ENCODE measurements around the gene TBC1D9B. TPM values are rescaled to one million over a fixed set of nuclear protein-coding genes. Genes with fewer than 3 reads are reported as not detected.
A peak's percentile ranks its signal among the peaks of the same experiment; 100 is the strongest.

The TBC1D9B gene
- total RNA-seq, 2 donors from 2014 or later: 89.3 to 136 TPM

- H3K27ac ChIP-seq: no peak overlapping the region
- DNase-seq: no peak
- peaks cover 29% of the 10 kb centered on the region for H3K36me3 ChIP-seq
- H3K4me1 ChIP-seq: no peaks in the 10 kb centered on the region
- H3K9ac ChIP-seq (ENCODE audit: low read depth in 2 of 2, low read length in 2 of 2): no peak overlapping the region
- intact Hi-C loops (cut with DNase I): no loop called here
- H3K9me3 ChIP-seq: no peaks in the 10 kb centered on the region
- H3K27me3 ChIP-seq: no peaks in the 10 kb centered on the region
- TF ChIP-seq CTCF (IDR thresholded peaks at IDR 0.05): no peak
- no peak overlapping the region for H3K4me3 ChIP-seq
Measured at GRCh38 chr5:179870952-179871351, 36.7 kb downstream of the TBC1D9B start.

- peaks cover 29% of the 10 kb centered on the region for H3K36me3 ChIP-seq
- intact Hi-C loops (cut with DNase I): no loop called here
- H3K9me3 ChIP-seq: no peaks in the 10 kb centered on the region
- no peak for DNase-seq
- H3K4me1 ChIP-seq: no peaks in the 10 kb centered on the region
- TF ChIP-seq CTCF (IDR thresholded peaks at IDR 0.05): peak; percentile 30
- no peak overlapping the region for H3K27ac ChIP-seq
- H3K9ac ChIP-seq (ENCODE audit: low read depth in 2 of 2, low read length in 2 of 2): no peak overlapping the region
- no peak overlapping the region for H3K4me3 ChIP-seq
- no peaks in the 10 kb centered on the region for H3K27me3 ChIP-seq
Measured at GRCh38 chr5:179870403-179870903, 37.2 kb downstream of the TBC1D9B start.

- intact Hi-C loops (cut with DNase I): no loop called here
- DNase-seq: no peak
- no peaks in the 10 kb centered on the region for H3K9me3 ChIP-seq
- no peak for TF ChIP-seq CTCF (IDR thresholded peaks at IDR 0.05)
- peaks cover 25% of the 10 kb centered on the region for H3K36me3 ChIP-seq
- no peaks in the 10 kb centered on the region for H3K27me3 ChIP-seq
- H3K4me3 ChIP-seq: no peak overlapping the region
- no peak overlapping the region for H3K9ac ChIP-seq (ENCODE audit: low read depth in 2 of 2, low read length in 2 of 2)
- no peak overlapping the region for H3K27ac ChIP-seq
- H3K4me1 ChIP-seq: no peaks in the 10 kb centered on the region
Measured at GRCh38 chr5:179869641-179870402, 37.9 kb downstream of the TBC1D9B start.

GRCh38 chr5:179869101-179869500 lies 38.6 kb downstream of the TBC1D9B start:
- peaks cover 21% of the 10 kb centered on the region for H3K36me3 ChIP-seq
- no peak overlapping the region for H3K4me3 ChIP-seq
- intact Hi-C loops (cut with DNase I): no loop called here
- H3K9me3 ChIP-seq: no peaks in the 10 kb centered on the region
- TF ChIP-seq CTCF (IDR thresholded peaks at IDR 0.05): no peak
- no peaks in the 10 kb centered on the region for H3K4me1 ChIP-seq
- H3K9ac ChIP-seq (ENCODE audit: low read depth in 2 of 2, low read length in 2 of 2): no peak overlapping the region
- H3K27ac ChIP-seq: no peak overlapping the region
- DNase-seq: no peak
- no peaks in the 10 kb centered on the region for H3K27me3 ChIP-seq

- Histone ChIP-seq H3K27me3 (no peaks in the 10 kb centered on the region), H3K4me1 (no peaks in the 10 kb centered on the region), H3K9ac (ENCODE audit: low read depth in 2 of 2, low read length in 2 of 2) (no peak overlapping the region), H3K9me3 (no peaks in the 10 kb centered on the region), H3K27ac (no peak overlapping the region), H3K4me3 (no peak overlapping the region), H3K36me3 (peaks cover 20% of the 10 kb centered on the region)
- no peak for TF ChIP-seq CTCF (IDR thresholded peaks at IDR 0.05)
- DNase-seq: no peak
- intact Hi-C loops (cut with DNase I): no loop called here
Measured at GRCh38 chr5:179868541-179868940, 39.2 kb downstream of the TBC1D9B start.
